A549 (cell line): Measurements from ENCODE around the gene MAPT. TPM values are rescaled to one million over a fixed set of nuclear protein-coding genes. Genes with fewer than 3 reads are reported as not detected.

Source experiments
- ATAC-seq, 2 experiments: fragments of 200-7000 bp in 1 of 2; fragments of >200 bp in 1 of 2; cut with Nextera tagmentation in 1 of 2; cut with Tn5 transposase in 1 of 2; 3 replicates each; pipeline versions ENCODE4 v1.8.0 to v1.9.1; 2018 to 2020; ENCODE audit warnings: mild to moderate bottlenecking in 1 of 2, moderate library complexity in 1 of 2
- CTCF ChIA-PET: fragments of 300-600 bp; sonication (Branson Sonifier 250); formaldehyde crosslinking; extraction: SDS; loops from one replicate; lab custom pipeline; 2021; ENCODE audit warnings: antibody characterized with exemption, inconsistent platforms; lab: Yijun Ruan, JAX
- POLR2A ChIA-PET: fragments of 350-600 bp; formaldehyde crosslinking; extraction: SDS; loops from one replicate; lab custom pipeline; 2021; ENCODE audit warnings: antibody characterized with exemption, inconsistent platforms; lab: Yijun Ruan, JAX
- DNase-seq, 2 experiments: peaks; one replicate each; pipeline versions ENCODE4 v3.0.0 to v3.0.0-alpha.2; 2011 to 2016; ENCODE audit warnings: low read depth in 1 of 2, low spot score in 1 of 2
- FAIRE-seq: peaks from 2 replicates; lab custom pipeline; 2011; peaks lifted over from hg19 to GRCh38; lab: Jason Lieb, UNC
- H3K27ac ChIP-seq, 2 experiments: fragments of >200 bp; sonication (Bioruptor Twin); formaldehyde crosslinking; 3 replicates each; pipeline ENCODE4 v1.5.1; 2016 to 2017
- H3K4me1 ChIP-seq: fragments of >200 bp; sonication (Bioruptor Twin); formaldehyde crosslinking; 3 replicates; pipeline ENCODE4 v1.6.1; 2016
- H3K4me2 ChIP-seq: fragments of >200 bp; sonication (Bioruptor Twin); formaldehyde crosslinking; 3 replicates; pipeline ENCODE4 v1.6.1; 2016
- H3K4me3 ChIP-seq: fragments of >200 bp; sonication (Bioruptor Twin); formaldehyde crosslinking; 3 replicates; pipeline ENCODE4 v1.5.1; 2016
- H3K9me3 ChIP-seq: fragments of >200 bp; sonication (Bioruptor Twin); formaldehyde crosslinking; 3 replicates; pipeline ENCODE4 v1.6.1; 2016
- CBX8 ChIP-seq: fragments of 200-600 bp; sonication (generic); IDR thresholded peaks from 2 replicates; pipeline ENCODE4 v1.6.1; 2016
- CEBPB ChIP-seq, 2 experiments: fragments of >200 bp in 1 of 2; sonication (Bioruptor Twin) in 1 of 2; formaldehyde crosslinking in 1 of 2; IDR thresholded peaks; 2 replicates each; pipeline ENCODE4 v1.6.1; 2012 to 2016
- CHD4 ChIP-seq: fragments of 200-600 bp; sonication (generic); IDR thresholded peaks from 2 replicates; pipeline ENCODE4 v1.6.1; 2016; ENCODE audit warnings: antibody characterized with exemption, mild to moderate bottlenecking, borderline replicate concordance
- FOSB ChIP-seq: fragments of 250-450 bp; sonication (Bioruptor Pico); IDR thresholded peaks from 2 replicates; pipeline ENCODE4 v1.5.0; 2020; ENCODE audit warnings: mild to moderate bottlenecking, moderate library complexity
- GATA3 ChIP-seq: IDR thresholded peaks from 2 replicates; pipeline ENCODE4 v1.6.1; 2012; ENCODE audit warnings: borderline replicate concordance
- HOXB5 ChIP-seq: fragments of 250-450 bp; sonication (Bioruptor Pico); IDR thresholded peaks from 2 replicates; pipeline ENCODE4 v1.5.0; 2020; ENCODE audit warnings: mild to moderate bottlenecking, moderate library complexity
- KDM1A ChIP-seq: fragments of 200-600 bp; sonication (generic); IDR thresholded peaks from 2 replicates; pipeline ENCODE4 v1.6.1; 2016; ENCODE audit warnings: low read depth, mild to moderate bottlenecking
- KDM5A ChIP-seq: fragments of 200-600 bp; sonication (generic); IDR thresholded peaks from 2 replicates; pipeline ENCODE4 v1.6.1; 2016; ENCODE audit warnings: antibody characterized with exemption, mild to moderate bottlenecking
- NPAS2 ChIP-seq: fragments of 250-450 bp; sonication (Bioruptor Pico); IDR thresholded peaks from 2 replicates; pipeline ENCODE4 v1.8.0; 2022; ENCODE audit warnings: mild to moderate bottlenecking, moderate library complexity, borderline replicate concordance
- POLR2A ChIP-seq: IDR thresholded peaks from 2 replicates; pipeline ENCODE4 v1.6.1; 2012; ENCODE audit warnings: mild to moderate bottlenecking, low read length
- RFX5 ChIP-seq: fragments of 450-650 bp; IDR thresholded peaks from 2 replicates; pipeline ENCODE4 v1.7.1; 2014; ENCODE audit warnings: antibody characterized with exemption, mild to moderate bottlenecking, moderate library complexity
- TP53 ChIP-seq: fragments of 250-450 bp; sonication (Bioruptor Pico); IDR thresholded peaks from 2 replicates; pipeline ENCODE4 v1.5.0; 2021; ENCODE audit warnings: mild to moderate bottlenecking, moderate library complexity
- ZFP36 ChIP-seq: fragments of 450-650 bp; IDR thresholded peaks from 2 replicates; pipeline ENCODE4 v1.6.1; 2014; ENCODE audit warnings: borderline replicate concordance; ENCODE audit not compliant: partially characterized antibody
- ZNF302 ChIP-seq: fragments of 250-450 bp; sonication (Bioruptor Pico); IDR thresholded peaks from 2 replicates; pipeline ENCODE4 v1.9.0; 2021; ENCODE audit warnings: inconsistent platforms, mild to moderate bottlenecking, moderate library complexity
- WGBS: methylation state at CpG from one replicate; pipeline ENCODE4 v1.1.6; 2017; ENCODE audit errors: missing lambda C conversion rate; 5-methylcytosine and 5-hydroxymethylcytosine counted together
- polyA plus RNA-seq, 4 experiments: library from polyadenylated mRNA; depleted of rRNA in 3 of 4; stranded (reverse); fragments of >200 nt; fragmentation: RNase III in 1 of 4; extraction: RNeasy Plus Mini Kit Qiagen cat#74134 plus additional on column Dnase treatment in 1 of 4; gene quantifications; 2 replicates in 3 of 4; 3 replicates in 1 of 4; pipeline ENCODE4 v1.2.3, GENCODE V29; 2011 to 2017
- TF ChIP-seq, protein P1 (sequence below): IDR thresholded peaks from 2 replicates; pipeline ENCODE4 v1.6.1; 2012; ENCODE audit warnings: low read depth, borderline replicate concordance
- TF ChIP-seq, protein P2 (sequence below): fragments of 450-650 bp; IDR thresholded peaks from 2 replicates; pipeline ENCODE4 v1.6.1; 2014; ENCODE audit warnings: antibody characterized with exemption
- TF ChIP-seq, protein P3 (sequence below): fragments of 250-450 bp; sonication (Bioruptor Pico); IDR thresholded peaks from 2 replicates; pipeline ENCODE4 v1.5.0; 2021; ENCODE audit warnings: mild to moderate bottlenecking, moderate library complexity, borderline replicate concordance
- TF ChIP-seq, protein P4 (sequence below): fragments of >200 bp; sonication (Bioruptor Twin); formaldehyde crosslinking; IDR thresholded peaks from 2 replicates; pipeline ENCODE4 v1.6.1; 2016

Gene MAPT
- polyA plus RNA-seq, 2 of the 4 experiments (the other 2 are of a cell fraction) = 1.2 to 1.6 TPM

DNA sequence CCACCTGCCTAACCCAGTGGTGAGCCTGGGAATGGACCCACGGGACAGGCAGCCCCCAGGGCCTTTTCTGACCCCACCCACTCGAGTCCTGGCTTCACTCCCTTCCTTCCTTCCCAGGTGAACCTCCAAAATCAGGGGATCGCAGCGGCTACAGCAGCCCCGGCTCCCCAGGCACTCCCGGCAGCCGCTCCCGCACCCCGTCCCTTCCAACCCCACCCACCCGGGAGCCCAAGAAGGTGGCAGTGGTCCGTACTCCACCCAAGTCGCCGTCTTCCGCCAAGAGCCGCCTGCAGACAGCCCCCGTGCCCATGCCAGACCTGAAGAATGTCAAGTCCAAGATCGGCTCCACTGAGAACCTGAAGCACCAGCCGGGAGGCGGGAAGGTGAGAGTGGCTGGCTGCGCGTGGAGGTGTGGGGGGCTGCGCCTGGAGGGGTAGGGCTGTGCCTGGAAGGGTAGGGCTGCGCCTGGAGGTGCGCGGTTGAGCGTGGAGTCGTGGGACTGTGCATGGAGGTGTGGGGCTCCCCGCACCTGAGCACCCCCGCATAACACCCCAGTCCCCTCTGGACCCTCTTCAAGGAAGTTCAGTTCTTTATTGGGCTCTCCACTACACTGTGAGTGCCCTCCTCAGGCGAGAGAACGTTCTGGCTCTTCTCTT is 102.1 kb downstream of the MAPT start:
- WGBS = 82% methylated on average over 22 of the region's 31 CpGs
- POLR2A ChIA-PET = no interaction called here

DNA sequence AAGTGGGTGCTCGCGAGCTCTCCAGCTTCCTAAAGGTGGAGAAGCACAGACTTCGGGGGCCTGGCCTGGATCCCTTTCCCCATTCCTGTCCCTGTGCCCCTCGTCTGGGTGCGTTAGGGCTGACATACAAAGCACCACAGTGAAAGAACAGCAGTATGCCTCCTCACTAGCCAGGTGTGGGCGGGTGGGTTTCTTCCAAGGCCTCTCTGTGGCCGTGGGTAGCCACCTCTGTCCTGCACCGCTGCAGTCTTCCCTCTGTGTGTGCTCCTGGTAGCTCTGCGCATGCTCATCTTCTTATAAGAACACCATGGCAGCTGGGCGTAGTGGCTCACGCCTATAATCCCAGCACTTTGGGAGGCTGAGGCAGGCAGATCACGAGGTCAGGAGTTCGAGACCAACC is 102.8 kb downstream of the MAPT start:
- no peak for FAIRE-seq
- Histone ChIP-seq H3K27ac (no peak overlapping the region), H3K9me3 (no peaks in the 10 kb centered on the region), H3K4me3 (no peak overlapping the region), H3K4me2 (no peak overlapping the region), H3K4me1 (no peaks in the 10 kb centered on the region)
- ChIA-PET CTCF (interaction anchor here (1.3 to 9.0 kb wide), 4 partner anchors 15 to 357 kb away, joined by 3 to 186 read pairs (median 4); no protein-coding TSS in a partner anchor), POLR2A (no interaction called here)
- TF ChIP-seq NPAS2 (CRISPR knock-in tag) = no peak
- TF ChIP-seq FOSB (CRISPR knock-in tag) = no peak
- TF ChIP-seq HOXB5 (CRISPR knock-in tag) = no peak
- no peak for TF ChIP-seq CEBPB (IDR thresholded peaks at IDR 0.05)
- no peak for TF ChIP-seq RFX5
- no peak for DNase-seq
- no peak; a peak in 1 of 6 replicates for ATAC-seq
- 64% methylated on average over 13 of the region's 13 CpGs for WGBS

More for the DNA sequence above, 102.1 kb downstream of the MAPT start:
- no peak overlapping the region for H3K27ac ChIP-seq
- CTCF ChIA-PET = interaction anchor here (0.9 kb wide), 1 partner anchor 356 kb away, joined by 4 read pairs; no protein-coding TSS in a partner anchor
- FAIRE-seq (no peak), ATAC-seq (no peak; a peak in 1 of 6 replicates), DNase-seq (no peak)
- H3K9me3 ChIP-seq = no peaks in the 10 kb centered on the region
- H3K4me2 ChIP-seq = no peak overlapping the region
- H3K4me3 ChIP-seq = no peak overlapping the region
- no peaks in the 10 kb centered on the region for H3K4me1 ChIP-seq
- TF ChIP-seq ZFP36 = no peak
- no peak for TF ChIP-seq KDM5A

DNA sequence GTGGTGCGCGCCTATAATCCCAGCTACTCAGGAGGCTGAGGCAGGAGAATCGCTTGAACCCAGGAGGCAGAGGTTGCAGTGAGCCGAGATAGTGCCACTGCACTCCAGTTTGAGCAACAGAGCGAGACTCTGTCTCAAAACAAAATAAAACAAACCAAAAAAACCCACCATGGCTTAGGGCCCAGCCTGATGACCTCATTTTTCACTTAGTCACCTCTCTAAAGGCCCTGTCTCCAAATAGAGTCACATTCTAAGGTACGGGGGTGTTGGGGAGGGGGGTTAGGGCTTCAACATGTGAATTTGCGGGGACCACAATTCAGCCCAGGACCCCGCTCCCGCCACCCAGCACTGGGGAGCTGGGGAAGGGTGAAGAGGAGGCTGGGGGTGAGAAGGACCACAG is 103.3 kb downstream of the MAPT start:
- Histone ChIP-seq H3K4me2 (no peak overlapping the region), H3K27ac (0 out of 6 replicates have a peak overlapping the region, but pooled peaks of 1 of the 2 experiments have one; percentile 14), H3K9me3 (no peaks in the 10 kb centered on the region), H3K4me3 (no peak overlapping the region), H3K4me1 (0 out of 3 replicates have a peak, but pooled peaks cover under 1% of the 10 kb centered on the region)
- ChIA-PET CTCF (interaction anchor here (1.2 to 9.0 kb wide), 5 partner anchors 12 to 357 kb away, joined by 3 to 186 read pairs (median 5); no protein-coding TSS in a partner anchor), POLR2A (no interaction called here)
- ATAC-seq = no peak
- TF ChIP-seq KDM1A (no peak), TP53 (no peak), ZFP36 (no peak), HOXB5 (CRISPR knock-in tag) (no peak), CBX8 (no peak), GATA3 (no peak), ZNF302 (CRISPR knock-in tag) (no peak), POLR2A (no peak), CHD4 (no peak)
- TF ChIP-seq, protein P1, sequence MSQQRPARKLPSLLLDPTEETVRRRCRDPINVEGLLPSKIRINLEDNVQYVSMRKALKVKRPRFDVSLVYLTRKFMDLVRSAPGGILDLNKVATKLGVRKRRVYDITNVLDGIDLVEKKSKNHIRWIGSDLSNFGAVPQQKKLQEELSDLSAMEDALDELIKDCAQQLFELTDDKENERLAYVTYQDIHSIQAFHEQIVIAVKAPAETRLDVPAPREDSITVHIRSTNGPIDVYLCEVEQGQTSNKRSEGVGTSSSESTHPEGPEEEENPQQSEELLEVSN = no peak
- TF ChIP-seq, protein P2, sequence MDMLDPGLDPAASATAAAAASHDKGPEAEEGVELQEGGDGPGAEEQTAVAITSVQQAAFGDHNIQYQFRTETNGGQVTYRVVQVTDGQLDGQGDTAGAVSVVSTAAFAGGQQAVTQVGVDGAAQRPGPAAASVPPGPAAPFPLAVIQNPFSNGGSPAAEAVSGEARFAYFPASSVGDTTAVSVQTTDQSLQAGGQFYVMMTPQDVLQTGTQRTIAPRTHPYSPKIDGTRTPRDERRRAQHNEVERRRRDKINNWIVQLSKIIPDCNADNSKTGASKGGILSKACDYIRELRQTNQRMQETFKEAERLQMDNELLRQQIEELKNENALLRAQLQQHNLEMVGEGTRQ = no peak
- TF ChIP-seq, protein P3, sequence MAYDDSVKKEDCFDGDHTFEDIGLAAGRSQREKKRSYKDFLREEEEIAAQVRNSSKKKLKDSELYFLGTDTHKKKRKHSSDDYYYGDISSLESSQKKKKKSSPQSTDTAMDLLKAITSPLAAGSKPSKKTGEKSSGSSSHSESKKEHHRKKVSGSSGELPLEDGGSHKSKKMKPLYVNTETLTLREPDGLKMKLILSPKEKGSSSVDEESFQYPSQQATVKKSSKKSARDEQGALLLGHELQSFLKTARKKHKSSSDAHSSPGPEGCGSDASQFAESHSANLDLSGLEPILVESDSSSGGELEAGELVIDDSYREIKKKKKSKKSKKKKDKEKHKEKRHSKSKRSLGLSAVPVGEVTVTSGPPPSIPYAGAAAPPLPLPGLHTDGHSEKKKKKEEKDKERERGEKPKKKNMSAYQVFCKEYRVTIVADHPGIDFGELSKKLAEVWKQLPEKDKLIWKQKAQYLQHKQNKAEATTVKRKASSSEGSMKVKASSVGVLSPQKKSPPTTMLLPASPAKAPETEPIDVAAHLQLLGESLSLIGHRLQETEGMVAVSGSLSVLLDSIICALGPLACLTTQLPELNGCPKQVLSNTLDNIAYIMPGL (CRISPR knock-in tag) = no peak
- TF ChIP-seq, protein P4, sequence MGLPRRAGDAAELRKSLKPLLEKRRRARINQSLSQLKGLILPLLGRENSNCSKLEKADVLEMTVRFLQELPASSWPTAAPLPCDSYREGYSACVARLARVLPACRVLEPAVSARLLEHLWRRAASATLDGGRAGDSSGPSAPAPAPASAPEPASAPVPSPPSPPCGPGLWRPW = no peak
- 74% methylated on average over 9 of the region's 9 CpGs for WGBS
- FAIRE-seq = no peak
- DNase-seq = no peak
